GM23248 (cell line): ENCODE measurements around the gene HBS1L. TPM values are rescaled to one million over a fixed set of nuclear protein-coding genes. Genes with fewer than 3 reads are reported as not detected.

Experiments used
- DNase-seq: peaks from one replicate; pipeline ENCODE4 v3.0.0-alpha.2; 2015
- H2AFZ ChIP-seq: fragments of 200-600 bp; sonication (generic); 2 replicates; pipeline ENCODE4 v1.6.1; 2016; ENCODE audit warnings: antibody characterized with exemption
- H3F3A ChIP-seq: fragments of 200-600 bp; sonication (generic); 2 replicates; pipeline ENCODE4 v1.6.1; 2016; ENCODE audit warnings: mild to moderate bottlenecking, antibody characterized with exemption, mixed run types; ENCODE audit not compliant: insufficient read depth
- H3K27ac ChIP-seq: fragments of 200-600 bp; sonication (generic); 2 replicates; pipeline ENCODE4 v1.5.1; 2016; ENCODE audit warnings: mild to moderate bottlenecking
- H3K27me3 ChIP-seq: fragments of 200-600 bp; sonication (generic); replicated peaks from 2 replicates; pipeline ENCODE4 v1.6.1; 2016; ENCODE audit warnings: mild to moderate bottlenecking; ENCODE audit not compliant: insufficient read depth
- H3K36me3 ChIP-seq: fragments of 200-600 bp; sonication (generic); 2 replicates; pipeline ENCODE4 v1.6.1; 2016; ENCODE audit warnings: low read depth, mild to moderate bottlenecking
- H3K4me1 ChIP-seq: fragments of 200-600 bp; sonication (generic); 2 replicates; pipeline ENCODE4 v1.6.1; 2016; ENCODE audit warnings: mild to moderate bottlenecking; ENCODE audit not compliant: insufficient read depth
- H3K4me2 ChIP-seq: fragments of 200-600 bp; sonication (generic); one replicate; pipeline ENCODE4 v1.6.1; 2016; ENCODE audit warnings: mild to moderate bottlenecking; ENCODE audit not compliant: unreplicated experiment
- H3K4me3 ChIP-seq: fragments of 200-600 bp; sonication (generic); 2 replicates; pipeline ENCODE4 v1.5.1; 2016; ENCODE audit warnings: mild to moderate bottlenecking
- H3K79me2 ChIP-seq: fragments of 200-600 bp; sonication (generic); 2 replicates; pipeline ENCODE4 v1.6.1; 2016; ENCODE audit warnings: mild to moderate bottlenecking; ENCODE audit not compliant: insufficient read depth
- H3K9ac ChIP-seq: fragments of 200-600 bp; sonication (generic); 2 replicates; pipeline ENCODE4 v1.6.1; 2016; ENCODE audit warnings: mild to moderate bottlenecking
- H3K9me2 ChIP-seq: fragments of 200-600 bp; sonication (generic); 2 replicates; pipeline ENCODE4 v1.6.1; 2016; ENCODE audit warnings: mixed run types, mild to moderate bottlenecking, moderate library complexity; ENCODE audit not compliant: insufficient read depth
- H3K9me3 ChIP-seq: fragments of 200-600 bp; sonication (generic); one replicate; pipeline ENCODE4 v1.6.1; 2017; ENCODE audit warnings: low read depth
- H4K20me1 ChIP-seq: fragments of 200-600 bp; sonication (generic); 2 replicates; pipeline ENCODE4 v1.6.0; 2016; ENCODE audit not compliant: insufficient read depth
- EZH2 ChIP-seq: fragments of 200-600 bp; sonication (generic); IDR thresholded peaks from 2 replicates; pipeline ENCODE4 v1.6.1; 2018; ENCODE audit warnings: antibody characterized with exemption, mild to moderate bottlenecking; ENCODE audit not compliant: insufficient read depth, poor library complexity, severe bottlenecking
- EZH2phosphoT487 ChIP-seq: fragments of 200-600 bp; sonication (generic); IDR thresholded peaks from 2 replicates; pipeline ENCODE4 v1.6.1; 2018; ENCODE audit warnings: antibody characterized with exemption, moderate library complexity, mild to moderate bottlenecking, low read depth; ENCODE audit not compliant: insufficient read depth
- WGBS, 2 experiments: methylation state at CpG; one replicate each; pipeline ENCODE4 v1.1.6; 2015 to 2017; ENCODE audit warnings: low lambda C conversion rate in 2 of 2, low coverage in 1 of 2; ENCODE audit errors: missing lambda C conversion rate in 2 of 2; 5-methylcytosine and 5-hydroxymethylcytosine counted together
- in situ Hi-C: fragments of 300-500 bp; cut with MboI; formaldehyde crosslinking; loops from 2 replicates; pipeline ENCODE4 v1.15.0; 2020
- polyA plus RNA-seq: library from polyadenylated mRNA; unstranded; fragments of >200 nt; fragmentation: Nextera tagmentation; extraction: Ambion mirVana; gene quantifications from 2 replicates; pipeline ENCODE4 v1.2.1, GENCODE V29; 2016
- total RNA-seq: library from RNA; depleted of rRNA; stranded (reverse); fragments of >200 nt; shearing (Covaris generic); gene quantifications from 2 replicates; pipeline ENCODE4 v1.2.3, GENCODE V29; 2014

The HBS1L gene
- total and polyA plus RNA-seq, 2 experiments from 2014 or later: 83.1 to 83.9 TPM

- no peak overlapping the region for H3K9ac ChIP-seq
- no peaks in the 10 kb centered on the region for H4K20me1 ChIP-seq
- 0 out of 2 replicates have a peak, but pooled peaks cover 10% of the 10 kb centered on the region for H3K4me1 ChIP-seq
- no peaks in the 10 kb centered on the region for H3K79me2 ChIP-seq
- no peaks in the 10 kb centered on the region for H3K9me2 ChIP-seq
- H3K27ac ChIP-seq: no peak overlapping the region
- H3K4me3 ChIP-seq: no peak overlapping the region
- 0 out of 2 replicates have a peak, but pooled peaks cover 5% of the 10 kb centered on the region for H3F3A ChIP-seq
- no peaks in the 10 kb centered on the region; the same call in 1 of the 2 replicates for H3K27me3 ChIP-seq
- H2AFZ ChIP-seq: no peak overlapping the region
- H3K36me3 ChIP-seq: no peaks in the 10 kb centered on the region
- TF ChIP-seq EZH2phosphoT487 (no peak), EZH2 (no peak)
- no peak for DNase-seq
- in situ Hi-C loops: no loop called here
- no peaks in the 10 kb centered on the region for H3K9me3 ChIP-seq
- no peak overlapping the region for H3K4me2 ChIP-seq
- WGBS, 2 experiments: 63 to 67% methylated on average over 1 of the region's 1 CpG
These were observed 31.2 kb upstream of the HBS1L start for GRCh38 chr6:135085700-135086413.

GRCh38 chr6:135084916-135085269 is 30.3 kb upstream of the HBS1L start:
- no peaks in the 10 kb centered on the region for H4K20me1 ChIP-seq
- H3K79me2 ChIP-seq: no peaks in the 10 kb centered on the region
- WGBS, 2 experiments: 38 to 65% methylated on average over 1 of the region's 1 CpG
- no peak for DNase-seq
- no peaks in the 10 kb centered on the region for H3K9me3 ChIP-seq
- H3K9ac ChIP-seq: no peak overlapping the region
- H2AFZ ChIP-seq: no peak overlapping the region
- TF ChIP-seq EZH2phosphoT487 (no peak), EZH2 (no peak)
- in situ Hi-C loops: no loop called here
- H3K9me2 ChIP-seq: no peaks in the 10 kb centered on the region
- no peak overlapping the region for H3K27ac ChIP-seq
- no peak overlapping the region for H3K4me3 ChIP-seq
- peaks cover 8% of the 10 kb centered on the region; the same call in 1 of the 2 replicates for H3K27me3 ChIP-seq
- H3K36me3 ChIP-seq: no peaks in the 10 kb centered on the region
- H3K4me2 ChIP-seq: no peak overlapping the region
- H3F3A ChIP-seq: 0 out of 2 replicates have a peak, but pooled peaks cover 5% of the 10 kb centered on the region
- 0 out of 2 replicates have a peak, but pooled peaks cover 10% of the 10 kb centered on the region for H3K4me1 ChIP-seq

GRCh38 chr6:135084001-135084915 is 29.6 kb upstream of the HBS1L start:
- 34 to 36% methylated on average over 5 of the region's 5 CpGs for WGBS, 2 experiments
- no peaks in the 10 kb centered on the region for H4K20me1 ChIP-seq
- DNase-seq: no peak
- no peak overlapping the region for H2AFZ ChIP-seq
- H3F3A ChIP-seq: 0 out of 2 replicates have a peak, but pooled peaks cover 5% of the 10 kb centered on the region
- no peaks in the 10 kb centered on the region for H3K9me2 ChIP-seq
- H3K4me2 ChIP-seq: no peak overlapping the region
- no peak overlapping the region for H3K4me3 ChIP-seq
- no peak overlapping the region for H3K9ac ChIP-seq
- H3K9me3 ChIP-seq: no peaks in the 10 kb centered on the region
- H3K27ac ChIP-seq: no peak overlapping the region
- TF ChIP-seq EZH2phosphoT487: no peak
- no peak for TF ChIP-seq EZH2
- no peaks in the 10 kb centered on the region for H3K36me3 ChIP-seq
- in situ Hi-C loops: no loop called here
- no peaks in the 10 kb centered on the region for H3K79me2 ChIP-seq
- H3K27me3 ChIP-seq: peaks cover 10% of the 10 kb centered on the region; the same call in 1 of the 2 replicates
- 0 out of 2 replicates have a peak, but pooled peaks cover 10% of the 10 kb centered on the region for H3K4me1 ChIP-seq

GRCh38 chr6:135081966-135082365 is 27.3 kb upstream of the HBS1L start:
- in situ Hi-C loops: no loop called here
- H3K4me2 ChIP-seq: no peak overlapping the region
- no peaks in the 10 kb centered on the region for H3K4me1 ChIP-seq
- TF ChIP-seq EZH2phosphoT487 (no peak), EZH2 (no peak)
- no peaks in the 10 kb centered on the region for H4K20me1 ChIP-seq
- 9 to 13% methylated on average over 1 of the region's 1 CpG for WGBS, 2 experiments
- H3K79me2 ChIP-seq: no peaks in the 10 kb centered on the region
- H3K27me3 ChIP-seq: peaks cover 10% of the 10 kb centered on the region; the same call in 1 of the 2 replicates
- H3K9ac ChIP-seq: no peak overlapping the region
- no peak overlapping the region for H3K4me3 ChIP-seq
- no peak for DNase-seq
- no peaks in the 10 kb centered on the region for H3K36me3 ChIP-seq
- H3K27ac ChIP-seq: no peak overlapping the region
- H2AFZ ChIP-seq: no peak overlapping the region
- H3K9me3 ChIP-seq: no peaks in the 10 kb centered on the region
- H3F3A ChIP-seq: no peaks in the 10 kb centered on the region
- H3K9me2 ChIP-seq: no peaks in the 10 kb centered on the region
